A549 (cell line): ENCODE data around the gene DNAAF6. TPM values are rescaled to one million over a fixed set of nuclear protein-coding genes. Genes with fewer than 3 reads are reported as not detected.

Source experiments
- polyA plus RNA-seq, 4 experiments: library from polyadenylated mRNA; depleted of rRNA in 3 of 4; stranded (reverse); fragments of >200 nt; fragmentation: RNase III in 1 of 4; extraction: RNeasy Plus Mini Kit Qiagen cat#74134 plus additional on column Dnase treatment in 1 of 4; gene quantifications; 2 replicates in 3 of 4; 3 replicates in 1 of 4; pipeline ENCODE4 v1.2.3, GENCODE V29; 2011 to 2017
- small RNA-seq, 6 experiments: library from RNA; depleted of rRNA; stranded (forward); fragments of <200 nt; gene quantifications; one replicate each; pipeline ENCODE3, GENCODE V24; 2012

DNAAF6 gene
- polyA plus RNA-seq, 2 of the 4 experiments (the other 2 are of a cell fraction), result not detected

Small RNA genes within 50 kb of the gene (small RNA-seq; reads per million reads assigned to genes)
- 0 reads per million in 6 experiments for gene RF00019

Other genes with a start within 250 kb of the DNAAF6 start
- 91.1 and 98.2 TPM in 2 replicates for gene MORC4, start 206.4 kb upstream of the DNAAF6 start, polyA plus RNA-seq (2011; rRNA removed)
- gene MORC4, start 206.4 kb upstream of the DNAAF6 start, polyA plus RNA-seq (2017; fragmentation: RNase III; extraction: RNeasy Plus Mini Kit Qiagen cat#74134 plus additional on column Dnase treatment), result 71.1 to 75.7 TPM (median 72.8 TPM) in 3 replicates
- 20.5 and 25.8 TPM in 2 replicates for gene RBM41, start 87.8 kb upstream of the DNAAF6 start, polyA plus RNA-seq (2011; rRNA removed)
- gene RBM41, start 87.8 kb upstream of the DNAAF6 start, polyA plus RNA-seq (2017; fragmentation: RNase III; extraction: RNeasy Plus Mini Kit Qiagen cat#74134 plus additional on column Dnase treatment), result 16.2 to 17.7 TPM (median 17.1 TPM) in 3 replicates
- gene NUP62CL, start 178 bp upstream of the DNAAF6 start, polyA plus RNA-seq (2011; rRNA removed), result 30.1 and 37.6 TPM in 2 replicates
- 12.5 to 15.8 TPM (median 14.1 TPM) in 3 replicates for gene NUP62CL, start 178 bp upstream of the DNAAF6 start, polyA plus RNA-seq (2017; fragmentation: RNase III; extraction: RNeasy Plus Mini Kit Qiagen cat#74134 plus additional on column Dnase treatment)
- 0.01 and 0.03 TPM in 2 replicates for gene FRMPD3, start 243.0 kb downstream of the DNAAF6 start, polyA plus RNA-seq (2011; rRNA removed)
- 0.05 TPM in 3 replicates for gene FRMPD3, start 243.0 kb downstream of the DNAAF6 start, polyA plus RNA-seq (2017; fragmentation: RNase III; extraction: RNeasy Plus Mini Kit Qiagen cat#74134 plus additional on column Dnase treatment)